ENCODE results near the gene PIPOX. TPM values are rescaled to one million over a fixed set of nuclear protein-coding genes. Genes with fewer than 3 reads are reported as not detected.

PIPOX gene
- polyA plus RNA-seq, 3 donors, result 0.30 to 0.56 TPM; not detected in 1

DNA sequence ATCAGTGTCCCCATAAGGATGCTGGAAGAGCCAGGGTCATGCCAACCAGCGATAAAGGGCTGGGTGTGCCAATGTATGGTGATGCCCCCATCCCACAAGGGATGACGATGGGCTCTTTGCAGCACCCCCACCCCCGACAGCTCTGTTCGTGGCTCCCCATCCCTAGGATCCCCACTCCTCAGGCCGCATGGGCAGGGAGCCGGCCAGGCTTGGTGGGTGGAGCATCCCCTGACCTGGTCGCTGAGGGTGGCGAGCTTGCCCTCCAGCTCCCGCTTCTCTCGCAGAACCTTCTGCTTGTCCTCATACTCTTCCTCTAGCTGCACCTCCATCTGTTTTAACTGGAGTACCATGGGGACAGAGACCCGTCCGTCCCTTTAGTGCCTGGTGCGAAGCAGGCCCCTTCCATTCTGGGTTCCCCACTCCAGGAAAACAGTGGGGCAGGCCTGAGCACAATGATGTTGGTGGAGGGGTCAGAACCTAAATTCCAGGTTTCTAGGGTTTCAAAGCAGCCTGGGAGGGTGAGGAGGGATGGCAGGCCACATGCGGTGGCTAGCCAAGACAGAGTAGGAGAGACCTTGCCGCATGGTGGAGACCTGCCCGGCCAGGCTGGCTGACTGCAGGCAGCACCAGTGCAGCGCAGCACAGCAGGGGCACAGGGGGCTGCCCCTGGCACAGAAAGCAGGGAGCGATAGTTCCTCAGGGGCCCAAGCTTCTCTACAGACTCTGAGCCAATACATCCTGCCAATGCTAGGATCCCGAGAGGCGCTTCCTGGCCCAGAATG is 50.3 kb downstream of the PIPOX start:
- no peaks in the 10 kb centered on the region for H3K4me1 ChIP-seq (ENCODE audit: control insufficient read depth in 1 of 2, insufficient read depth in 2 of 2, low read length in 2 of 2)
- WGBS (ENCODE audit: insufficient coverage), result 98% methylated on average over 14 of the region's 20 CpGs
- H3K27ac ChIP-seq (ENCODE audit: low read depth in 1 of 2, low read length in 2 of 2), result no peak overlapping the region
- no peaks in the 10 kb centered on the region for H3K4me1 Mint-ChIP-seq
- H3K27me3 ChIP-seq (ENCODE audit: control insufficient read depth in 2 of 2, insufficient read depth in 2 of 2, low read length in 2 of 2), result no peaks in the 10 kb centered on the region
- intact Hi-C loops (cut with micrococcal nuclease), result no loop called here
- no peaks in the 10 kb centered on the region for H4K20me1 ChIP-seq (ENCODE audit: insufficient read depth, low read length)
- H3K4me3 ChIP-seq (replicated peaks in 1 of 3; ENCODE audit: low read depth in 2 of 3, low read length in 3 of 3), result no peak overlapping the region
- no peaks in the 10 kb centered on the region for H3K9me3 Mint-ChIP-seq
- H3K4me2 ChIP-seq (replicated peaks; ENCODE audit: extremely low read depth, low read length, poor library complexity, severe bottlenecking), result no peak overlapping the region
- no peak overlapping the region for H2AFZ ChIP-seq (ENCODE audit: insufficient read depth, low read depth, low read length, poor library complexity, severe bottlenecking)
- H3K27me3 Mint-ChIP-seq (ENCODE audit: low read depth in 3 of 3), result peaks cover 0 to 4% (median 0%) of the 10 kb centered on the region in 3 donors
- peaks cover 96 to 99% of the 10 kb centered on the region in 2 donors for H3K36me3 Mint-ChIP-seq
- H3K36me3 ChIP-seq (replicated peaks in 1 of 2; ENCODE audit: control insufficient read depth in 1 of 2, insufficient read depth in 2 of 2, low read length in 2 of 2), result peaks cover 94 to 100% of the 10 kb centered on the region in 2 donors
- H3K4me3 Mint-ChIP-seq, result no peak overlapping the region
- DNase-seq, result no peak
- H3K79me2 ChIP-seq (ENCODE audit: insufficient read depth, low read length), result no peaks in the 10 kb centered on the region
- no peak overlapping the region for H3K9ac ChIP-seq (ENCODE audit: insufficient read depth, low read length, poor library complexity, severe bottlenecking)
- peak overlapping the region in 1 of 7 donors; percentile 75 for H3K27ac Mint-ChIP-seq
- TF ChIP-seq CTCF (IDR thresholded peaks at IDR 0.05), result no peak
- no peaks in the 10 kb centered on the region for H3K9me3 ChIP-seq (replicated peaks in 1 of 2; ENCODE audit: control insufficient read depth in 1 of 2, insufficient read depth in 1 of 2, low read length in 2 of 2)

- Mint-ChIP-seq H3K4me1 (no peaks in the 10 kb centered on the region), H3K27ac (peak overlapping the region in 4 of 7 donors; percentile 35 to 83 (median 54)), H3K27me3 (ENCODE audit: low read depth in 3 of 3) (peaks cover 0 to 4% (median 0%) of the 10 kb centered on the region in 3 donors), H3K9me3 (no peaks in the 10 kb centered on the region), H3K36me3 (peaks cover 96 to 99% of the 10 kb centered on the region in 2 donors), H3K4me3 (no peak overlapping the region)
- intact Hi-C loops (cut with micrococcal nuclease), result no loop called here
- DNase-seq, result no peak
- Histone ChIP-seq H3K4me1 (ENCODE audit: control insufficient read depth in 1 of 2, insufficient read depth in 2 of 2, low read length in 2 of 2) (no peaks in the 10 kb centered on the region), H3K27ac (ENCODE audit: low read depth in 1 of 2, low read length in 2 of 2) (no peak overlapping the region), H3K79me2 (ENCODE audit: insufficient read depth, low read length) (no peaks in the 10 kb centered on the region), H3K27me3 (ENCODE audit: control insufficient read depth in 2 of 2, insufficient read depth in 2 of 2, low read length in 2 of 2) (no peaks in the 10 kb centered on the region), H3K4me2 (replicated peaks; ENCODE audit: extremely low read depth, low read length, poor library complexity, severe bottlenecking) (no peak overlapping the region), H3K9me3 (replicated peaks in 1 of 2; ENCODE audit: control insufficient read depth in 1 of 2, insufficient read depth in 1 of 2, low read length in 2 of 2) (no peaks in the 10 kb centered on the region), H4K20me1 (ENCODE audit: insufficient read depth, low read length) (no peaks in the 10 kb centered on the region), H3K36me3 (replicated peaks in 1 of 2; ENCODE audit: control insufficient read depth in 1 of 2, insufficient read depth in 2 of 2, low read length in 2 of 2) (peaks cover 99 to 100% of the 10 kb centered on the region in 2 donors), H2AFZ (ENCODE audit: insufficient read depth, low read depth, low read length, poor library complexity, severe bottlenecking) (no peak overlapping the region), H3K9ac (ENCODE audit: insufficient read depth, low read length, poor library complexity, severe bottlenecking) (no peak overlapping the region), H3K4me3 (replicated peaks in 1 of 3; ENCODE audit: low read depth in 2 of 3, low read length in 3 of 3) (no peak overlapping the region)
- TF ChIP-seq CTCF (IDR thresholded peaks at IDR 0.05), result no peak
- WGBS (ENCODE audit: insufficient coverage), result 98% methylated on average over 8 of the region's 11 CpGs
These were observed 51.3 kb downstream of the PIPOX start for GRCh38 chr17:29094101-29094708.

All from CD14-positive monocyte (primary cell).